D341Med (cell line): ENCODE measurements around the gene NTN5.
"Not testable (repeated sequence)": the region's sequence is repeated elsewhere in the genome, so short reads cannot be mapped to it uniquely, and the experiment has no call there.

Experiments used
- DNase-seq: peaks from one replicate; pipeline ENCODE4 v3.0.0; 2012; ENCODE audit warnings: low spot score

Gene NTN5

GRCh38 chr19:48669903-48670668, 2.7 kb downstream of the NTN5 start:
- DNase-seq = no peak

DNA sequence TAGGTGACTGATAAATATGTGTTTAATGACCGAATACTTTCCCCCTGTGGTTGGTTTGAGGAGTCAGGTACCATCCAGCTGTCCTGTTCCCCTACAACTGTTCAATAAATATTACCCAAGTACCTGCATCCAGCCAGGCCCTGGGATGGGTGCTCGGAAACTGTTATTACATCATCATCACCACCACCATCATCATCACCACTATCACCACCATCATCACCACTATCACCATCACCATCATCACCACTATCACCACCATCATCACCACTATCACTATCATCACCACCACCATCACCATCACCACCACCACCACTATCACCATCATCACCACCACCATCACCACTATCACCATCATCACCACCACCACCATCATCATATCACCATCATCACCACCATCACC, 4.1 kb downstream of the NTN5 start:
- no peak for DNase-seq

DNA sequence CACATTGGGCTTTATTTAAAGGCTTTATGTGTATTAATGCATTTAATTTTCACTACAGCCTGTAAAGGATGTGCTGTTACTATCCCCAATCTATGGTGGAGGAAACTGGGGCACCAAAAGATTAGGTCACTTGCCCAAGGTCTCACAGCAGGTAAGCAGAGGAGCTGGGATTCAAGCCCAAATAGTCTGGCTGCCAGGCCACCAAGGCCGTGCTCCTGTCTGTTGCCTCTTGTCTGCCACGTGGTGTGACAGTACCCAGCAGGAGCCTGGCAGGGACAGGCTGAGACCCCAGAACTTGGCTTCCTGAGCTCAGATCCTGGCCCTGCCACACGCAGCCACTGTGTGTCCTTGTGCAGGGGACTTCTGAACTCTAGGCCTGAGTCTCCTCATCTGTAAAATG, 4.5 kb downstream of the NTN5 start:
- no peak for DNase-seq

- no peak for DNase-seq
Measured at GRCh38 chr19:48665786-48666185, 7.0 kb downstream of the NTN5 start.

- peak; percentile 22 for DNase-seq
Measured at GRCh38 chr19:48664476-48664875, 8.3 kb downstream of the NTN5 start.

- DNase-seq = no peak
Measured at GRCh38 chr19:48663667-48664066, 9.2 kb downstream of the NTN5 start.

DNA sequence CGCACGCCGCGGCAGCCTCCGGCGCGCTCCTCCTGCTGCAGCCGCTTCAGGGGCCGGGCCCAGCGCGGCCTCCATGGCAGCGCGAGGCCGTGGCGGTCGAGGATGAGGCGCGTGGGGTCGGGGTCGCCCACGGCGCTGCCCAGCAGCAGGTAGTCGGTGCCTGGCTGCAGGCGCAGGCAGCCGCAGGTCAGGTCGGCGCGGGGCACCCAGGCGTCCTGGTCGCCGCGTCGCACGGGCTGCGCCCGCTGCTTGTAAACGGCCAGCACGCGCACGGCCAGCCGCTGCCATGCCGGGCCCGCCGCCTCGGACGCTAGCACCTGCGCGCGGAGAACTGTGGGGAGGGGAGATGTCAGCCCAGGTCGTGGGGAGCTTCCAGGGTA, 11.1 kb downstream of the NTN5 start:
- peak; percentile 37 for DNase-seq

GRCh38 chr19:48660852-48661710, 11.7 kb downstream of the NTN5 start:
- peak; percentile 83 for DNase-seq

DNA sequence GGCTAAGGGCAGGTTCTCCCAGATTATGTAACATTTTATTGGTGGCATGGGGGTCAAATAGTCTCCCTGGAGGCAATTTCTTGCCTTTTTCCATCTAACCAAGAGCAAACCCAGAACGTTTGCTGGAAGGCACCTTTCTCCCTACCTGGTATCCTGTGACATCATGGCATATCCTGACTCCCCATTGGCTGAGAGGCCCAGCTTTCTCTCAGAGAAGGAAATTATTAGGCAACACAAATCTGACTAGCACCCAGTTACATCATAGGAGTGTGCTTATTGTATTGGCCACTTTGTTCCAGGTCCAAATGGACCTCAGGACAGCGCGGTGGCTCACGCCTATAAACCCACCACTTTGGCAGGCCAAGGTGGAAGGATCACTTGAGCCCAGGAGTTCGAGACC, 13.0 kb downstream of the NTN5 start:
- DNase-seq = peak; percentile 14

- no peak for DNase-seq
Measured at GRCh38 chr19:48658483-48658882, 14.3 kb downstream of the NTN5 start.

DNA sequence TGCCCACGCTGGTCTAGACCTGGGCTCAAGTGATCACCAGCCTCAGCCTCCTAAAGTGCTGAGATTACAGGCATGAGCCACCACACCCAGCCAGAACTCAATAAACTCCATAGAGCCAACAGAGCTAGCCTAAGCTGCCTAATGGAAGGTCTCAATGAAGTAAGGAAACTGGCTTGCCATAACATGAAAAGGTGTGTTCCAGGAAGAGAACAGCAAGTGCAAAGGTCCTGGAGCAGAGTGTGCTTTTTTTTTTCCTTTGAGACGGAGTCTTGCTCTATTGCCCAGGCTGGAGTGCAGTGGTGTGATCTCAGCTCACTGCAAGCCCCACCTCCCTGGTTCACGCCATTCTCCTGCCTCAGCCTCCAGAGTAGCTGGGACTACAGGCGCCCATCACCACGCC, 15.0 kb downstream of the NTN5 start:
- DNase-seq = not testable (repeated sequence)

- DNase-seq = no peak
Measured at GRCh38 chr19:48656840-48657474, 15.9 kb downstream of the NTN5 start.

- peak; percentile 84 for DNase-seq
Measured at GRCh38 chr19:48654299-48655059, 18.3 kb downstream of the NTN5 start.

GRCh38 chr19:48651683-48652048, 21.2 kb downstream of the NTN5 start:
- DNase-seq = no peak

DNA sequence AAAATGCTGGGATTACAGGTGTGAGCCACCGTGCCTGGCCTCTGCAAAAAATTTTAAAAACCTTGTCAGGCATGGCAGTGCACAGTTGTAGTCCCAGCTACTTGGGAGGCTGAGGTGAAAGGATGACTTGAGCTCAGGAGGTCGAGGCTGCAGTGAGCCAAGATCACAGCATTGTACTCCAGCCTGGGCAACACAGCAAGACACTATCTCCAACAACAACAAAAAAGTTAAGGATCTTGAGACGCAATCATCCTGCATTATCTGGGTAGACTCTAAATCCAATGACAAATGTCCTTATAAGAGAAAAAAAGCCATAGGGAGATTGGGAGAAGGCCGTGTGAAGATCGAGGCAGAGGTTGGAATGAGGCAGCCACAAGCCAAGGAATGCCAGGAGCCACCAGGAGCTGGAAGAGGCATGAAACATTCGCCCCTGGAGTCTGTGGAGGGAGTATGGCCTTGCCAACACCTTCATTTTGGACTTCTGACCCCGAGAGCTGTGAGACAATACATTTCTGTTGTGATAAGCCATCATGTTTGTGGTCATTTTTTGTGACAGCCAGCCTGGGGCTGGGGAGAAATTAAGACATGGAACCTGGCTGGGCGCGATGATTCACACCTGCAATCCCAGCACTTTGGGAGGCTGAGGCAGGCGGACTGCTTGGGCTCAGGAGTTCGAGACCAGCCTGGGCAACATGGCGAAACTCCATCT, 21.7 kb downstream of the NTN5 start:
- no peak for DNase-seq

DNA sequence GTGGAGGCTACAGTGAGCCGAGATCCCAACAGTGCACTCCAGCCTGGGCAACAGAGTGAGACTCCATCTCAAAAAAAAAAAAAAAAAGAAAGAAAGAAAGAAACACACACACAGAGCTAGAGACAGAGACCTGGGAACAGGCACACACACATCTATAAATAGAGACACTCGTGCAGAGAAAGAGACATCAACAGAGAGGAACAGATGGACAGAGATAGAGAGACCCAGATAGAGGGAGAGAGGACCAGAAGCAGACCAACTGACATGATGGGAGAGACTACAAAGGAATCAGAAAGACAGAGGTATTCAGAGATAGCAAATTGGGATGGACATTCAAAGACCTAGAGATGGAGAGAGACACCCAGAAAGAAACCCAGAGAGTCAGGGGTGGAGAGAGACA, 24.7 kb downstream of the NTN5 start:
- no peak for DNase-seq

- DNase-seq = no peak
Measured at GRCh38 chr19:48646722-48647216, 26.0 kb downstream of the NTN5 start.

DNA sequence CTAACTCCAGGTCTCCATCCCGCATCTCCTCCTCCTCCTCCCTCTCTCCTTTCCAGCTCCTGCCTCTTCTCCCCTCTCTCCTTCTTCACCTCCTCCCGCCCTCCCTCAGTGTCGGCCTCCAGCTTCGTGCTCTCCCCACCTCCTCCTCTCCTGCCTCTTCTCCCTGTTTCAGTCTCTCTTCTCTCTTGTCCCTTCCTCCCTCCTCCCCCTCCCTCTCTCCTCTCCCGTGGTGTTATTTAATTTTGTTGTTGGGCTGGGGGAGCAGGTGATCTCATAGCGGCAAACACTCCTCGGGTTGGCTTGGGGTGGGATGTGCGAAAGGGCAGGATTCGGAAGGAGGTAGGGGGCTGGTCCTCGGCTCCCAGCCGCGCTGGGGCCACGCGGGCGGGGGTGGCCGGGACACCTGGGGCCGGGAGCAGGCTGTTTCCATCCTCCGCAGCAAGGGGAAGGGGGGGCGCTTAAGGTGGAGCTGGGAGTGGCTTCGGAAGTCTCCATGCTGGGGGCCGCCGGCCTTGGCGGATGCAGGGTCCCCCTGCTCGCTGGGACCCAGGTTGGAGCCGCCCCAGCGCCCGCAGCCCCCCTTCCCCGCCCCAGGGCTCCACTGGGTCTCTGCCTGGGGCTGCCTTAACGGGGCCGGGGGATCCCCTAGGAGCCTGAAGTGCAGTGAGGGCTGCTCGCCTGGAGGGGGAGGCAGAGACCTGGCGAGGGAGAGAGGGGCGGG, 26.7 kb downstream of the NTN5 start, which contains the start of gene CA11:
TSS of gene CA11 (minus strand) at position 187 of the 721 bp plus-strand sequence. CDS start 555 bp downstream, outside the sequence.
- peak; percentile 92 for DNase-seq

- no peak for DNase-seq
Measured at GRCh38 chr19:48645620-48646000, 27.2 kb downstream of the NTN5 start.

- peak; percentile 74 for DNase-seq
Measured at GRCh38 chr19:48644839-48645619, 27.8 kb downstream of the NTN5 start.
